GM12865 (cell line): ENCODE data around the gene LGR4.

ENCODE experiments used
- DNase-seq: peaks from one replicate; pipeline ENCODE4 v3.0.0; 2010; ENCODE audit warnings: low read depth
- H3K4me3 ChIP-seq: 2 replicates; pipeline ENCODE4 v1.5.1; 2011; ENCODE audit warnings: mild to moderate bottlenecking, low read depth, low read length, control low read depth
- TF ChIP-seq, protein P1 (sequence below): IDR thresholded peaks from 2 replicates; pipeline ENCODE4 v1.5.1; 2011; ENCODE audit warnings: low read length, control low read depth, low read depth, inconsistent platforms; ENCODE audit not compliant: insufficient read depth; ENCODE audit errors: missing control alignments

LGR4 gene

DNA sequence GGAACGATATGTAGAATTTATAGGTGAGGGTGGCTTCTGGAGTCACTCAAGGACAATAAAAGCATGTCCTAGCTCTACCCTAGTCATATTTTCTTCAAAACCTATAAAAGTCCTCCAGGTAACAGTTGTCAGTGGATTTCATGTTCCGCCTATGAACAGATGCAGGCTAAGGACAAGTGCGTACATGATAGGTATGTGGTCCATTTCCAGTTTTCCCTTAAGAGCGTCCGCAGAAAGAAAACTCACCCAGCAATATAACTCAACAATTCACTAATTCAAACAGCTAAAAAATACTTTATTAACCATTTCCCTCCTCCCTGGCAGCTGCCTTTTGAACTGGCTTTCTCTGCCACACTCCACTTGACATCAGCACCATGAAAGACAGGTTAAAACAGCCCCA lies 59.4 kb downstream of the LGR4 start:
- TF ChIP-seq, protein P1, sequence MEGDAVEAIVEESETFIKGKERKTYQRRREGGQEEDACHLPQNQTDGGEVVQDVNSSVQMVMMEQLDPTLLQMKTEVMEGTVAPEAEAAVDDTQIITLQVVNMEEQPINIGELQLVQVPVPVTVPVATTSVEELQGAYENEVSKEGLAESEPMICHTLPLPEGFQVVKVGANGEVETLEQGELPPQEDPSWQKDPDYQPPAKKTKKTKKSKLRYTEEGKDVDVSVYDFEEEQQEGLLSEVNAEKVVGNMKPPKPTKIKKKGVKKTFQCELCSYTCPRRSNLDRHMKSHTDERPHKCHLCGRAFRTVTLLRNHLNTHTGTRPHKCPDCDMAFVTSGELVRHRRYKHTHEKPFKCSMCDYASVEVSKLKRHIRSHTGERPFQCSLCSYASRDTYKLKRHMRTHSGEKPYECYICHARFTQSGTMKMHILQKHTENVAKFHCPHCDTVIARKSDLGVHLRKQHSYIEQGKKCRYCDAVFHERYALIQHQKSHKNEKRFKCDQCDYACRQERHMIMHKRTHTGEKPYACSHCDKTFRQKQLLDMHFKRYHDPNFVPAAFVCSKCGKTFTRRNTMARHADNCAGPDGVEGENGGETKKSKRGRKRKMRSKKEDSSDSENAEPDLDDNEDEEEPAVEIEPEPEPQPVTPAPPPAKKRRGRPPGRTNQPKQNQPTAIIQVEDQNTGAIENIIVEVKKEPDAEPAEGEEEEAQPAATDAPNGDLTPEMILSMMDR = no peak
- H3K4me3 ChIP-seq = no peak overlapping the region
- no peak for DNase-seq

DNA sequence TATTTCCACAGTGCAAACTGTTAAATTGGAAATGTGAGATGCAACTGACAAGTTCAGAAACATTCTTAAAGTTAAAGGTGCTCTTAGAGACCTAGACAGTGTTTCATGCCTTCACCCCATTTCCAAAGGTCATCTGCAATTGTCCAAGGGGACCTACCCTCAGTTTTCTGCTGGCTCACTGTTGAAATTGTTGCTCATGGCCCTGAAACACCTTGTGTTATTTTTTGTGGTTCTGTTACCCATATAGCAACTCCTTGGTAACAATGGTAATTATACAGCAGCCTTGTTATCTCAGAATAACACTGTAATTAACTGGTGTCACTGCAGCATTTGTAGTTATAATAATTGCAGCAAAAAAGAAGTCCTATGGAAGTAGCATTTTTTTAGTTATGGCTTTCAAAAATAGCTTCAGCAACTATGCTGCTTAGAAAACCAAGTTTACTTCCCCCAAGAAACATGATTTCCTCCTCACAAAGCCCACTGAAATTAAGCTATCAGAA lies 60.3 kb downstream of the LGR4 start:
- no peak for DNase-seq
- TF ChIP-seq, protein P1 = no peak
- no peak overlapping the region for H3K4me3 ChIP-seq

DNA sequence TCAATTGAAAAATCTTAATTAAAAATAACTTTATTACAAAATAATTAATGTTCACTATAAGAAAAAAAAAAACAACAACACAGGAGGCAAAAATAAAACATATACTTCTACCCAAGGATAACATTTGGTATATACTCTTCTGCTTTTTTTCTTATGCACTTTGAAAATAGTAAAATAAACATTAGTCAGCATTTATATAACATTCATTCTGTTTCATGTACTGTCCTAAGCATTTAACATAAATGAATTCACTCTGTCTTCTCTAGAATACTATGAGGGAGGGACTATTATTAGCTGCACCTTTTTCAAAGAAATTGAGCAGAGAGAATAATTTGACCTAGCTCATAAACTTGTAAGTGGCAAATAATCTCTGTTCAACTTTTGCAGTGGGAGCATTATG lies 61.3 kb downstream of the LGR4 start:
- DNase-seq = no peak
- H3K4me3 ChIP-seq = no peak overlapping the region
- TF ChIP-seq, protein P1 = no peak

DNA sequence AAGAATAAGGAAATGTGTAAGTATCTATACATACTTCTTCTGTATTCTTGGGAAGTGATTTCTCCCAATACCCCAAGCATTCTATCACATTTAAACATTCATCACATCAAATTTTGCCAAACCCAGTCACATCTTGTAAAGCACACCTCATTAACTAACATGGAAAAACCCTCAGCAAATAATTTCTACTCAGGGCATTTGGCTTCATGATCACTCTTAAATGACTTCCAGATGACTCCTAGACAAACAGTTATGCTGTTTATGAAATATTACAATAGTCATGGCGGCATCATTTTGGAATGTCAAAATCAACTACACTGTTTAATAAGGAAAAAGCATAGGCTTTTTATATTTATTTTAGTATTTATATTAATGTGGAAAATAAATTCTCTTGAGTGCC lies 62.3 kb downstream of the LGR4 start:
- H3K4me3 ChIP-seq = no peak overlapping the region
- TF ChIP-seq, protein P1 = no peak
- DNase-seq = no peak

DNA sequence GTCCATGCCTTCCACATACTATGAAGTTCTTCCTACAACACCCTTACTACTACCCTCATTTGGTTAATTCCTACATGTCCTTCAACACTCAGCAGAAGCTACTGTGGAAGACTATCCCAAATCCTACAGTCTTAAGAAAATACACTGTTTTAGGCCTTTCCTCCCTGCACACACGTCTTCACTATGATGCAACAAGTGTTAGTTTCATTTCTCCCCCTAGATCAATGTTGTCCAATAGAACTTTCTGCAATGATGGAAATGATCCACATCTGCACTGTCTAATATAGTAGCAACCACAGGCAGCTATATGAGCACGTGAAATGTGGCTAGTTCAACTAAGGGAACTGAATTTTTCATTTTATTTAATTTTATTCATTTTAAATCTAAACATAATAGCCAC lies 62.8 kb downstream of the LGR4 start:
- TF ChIP-seq, protein P1 = no peak
- no peak for DNase-seq
- no peak overlapping the region for H3K4me3 ChIP-seq

DNA sequence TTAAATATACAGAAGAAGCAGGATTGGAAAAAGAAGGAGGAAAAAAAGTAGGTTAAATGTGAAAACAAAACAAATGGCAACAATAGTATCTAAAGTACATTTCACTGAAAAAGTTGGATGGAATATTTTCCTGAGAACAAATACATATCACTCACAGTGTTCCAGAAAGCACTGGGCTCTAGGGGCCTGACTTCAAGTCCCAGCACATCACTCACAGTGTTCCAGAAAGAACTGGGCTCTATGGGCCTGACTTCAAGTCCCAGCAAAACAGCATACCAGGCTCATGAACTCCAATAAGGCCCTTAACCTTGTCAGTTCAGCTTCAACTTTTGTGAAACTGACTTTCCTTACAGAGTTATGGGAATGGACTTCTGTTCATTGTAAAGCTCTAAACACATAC lies 63.5 kb downstream of the LGR4 start:
- H3K4me3 ChIP-seq = no peak overlapping the region
- DNase-seq = no peak
- TF ChIP-seq, protein P1 = no peak

DNA sequence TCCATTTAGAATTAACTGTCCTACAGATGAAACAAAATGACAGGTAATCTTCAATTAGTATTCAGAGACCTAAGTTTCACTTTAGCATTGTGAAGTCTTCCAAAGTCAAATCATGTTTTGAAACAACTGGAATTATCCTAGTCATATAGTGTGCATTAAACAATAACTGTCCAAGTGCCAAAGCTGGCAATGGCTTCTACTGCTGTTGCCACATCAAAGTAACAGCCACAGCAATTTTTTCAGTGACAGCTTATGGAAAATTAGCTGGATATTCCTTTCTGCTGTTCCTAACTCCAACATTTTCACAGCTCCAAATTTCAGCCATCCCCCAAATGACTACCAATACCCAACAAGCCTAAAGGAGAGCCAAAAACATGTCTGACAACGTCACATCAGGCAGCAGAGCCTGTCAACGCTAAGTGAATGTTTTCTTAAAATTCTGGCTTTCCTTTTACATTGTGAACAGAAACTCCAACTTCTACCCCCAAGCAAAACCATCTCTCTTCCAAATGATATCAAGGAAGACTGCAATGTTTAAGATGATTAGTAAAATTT lies 64.3 kb downstream of the LGR4 start:
- TF ChIP-seq, protein P1 = no peak
- no peak for DNase-seq
- H3K4me3 ChIP-seq = no peak overlapping the region
